Breast epithelium (tissue), 3 donors: ENCODE results near the gene PAPSS1.

Source experiments
- POLR2A ChIP-seq: fragments of 450-650 bp; IDR thresholded peaks from one replicate; pipeline ENCODE4 v1.6.1; 2016; ENCODE audit warnings: antibody characterized with exemption, mild to moderate bottlenecking, moderate library complexity
- POLR2AphosphoS5 ChIP-seq, 3 donors: sonication (generic); formaldehyde crosslinking; IDR thresholded peaks; one replicate each; pipeline ENCODE4 v1.6.1; 2017; ENCODE audit warnings: antibody characterized with exemption in 3 of 3
- TF ChIP-seq, protein P1 (sequence below), 3 donors: fragments of 450-650 bp; IDR thresholded peaks; one replicate each; pipeline ENCODE4 v1.5.1; 2016 to 2017; ENCODE audit warnings: antibody characterized with exemption in 3 of 3, mild to moderate bottlenecking in 3 of 3, moderate library complexity in 3 of 3

DNA sequence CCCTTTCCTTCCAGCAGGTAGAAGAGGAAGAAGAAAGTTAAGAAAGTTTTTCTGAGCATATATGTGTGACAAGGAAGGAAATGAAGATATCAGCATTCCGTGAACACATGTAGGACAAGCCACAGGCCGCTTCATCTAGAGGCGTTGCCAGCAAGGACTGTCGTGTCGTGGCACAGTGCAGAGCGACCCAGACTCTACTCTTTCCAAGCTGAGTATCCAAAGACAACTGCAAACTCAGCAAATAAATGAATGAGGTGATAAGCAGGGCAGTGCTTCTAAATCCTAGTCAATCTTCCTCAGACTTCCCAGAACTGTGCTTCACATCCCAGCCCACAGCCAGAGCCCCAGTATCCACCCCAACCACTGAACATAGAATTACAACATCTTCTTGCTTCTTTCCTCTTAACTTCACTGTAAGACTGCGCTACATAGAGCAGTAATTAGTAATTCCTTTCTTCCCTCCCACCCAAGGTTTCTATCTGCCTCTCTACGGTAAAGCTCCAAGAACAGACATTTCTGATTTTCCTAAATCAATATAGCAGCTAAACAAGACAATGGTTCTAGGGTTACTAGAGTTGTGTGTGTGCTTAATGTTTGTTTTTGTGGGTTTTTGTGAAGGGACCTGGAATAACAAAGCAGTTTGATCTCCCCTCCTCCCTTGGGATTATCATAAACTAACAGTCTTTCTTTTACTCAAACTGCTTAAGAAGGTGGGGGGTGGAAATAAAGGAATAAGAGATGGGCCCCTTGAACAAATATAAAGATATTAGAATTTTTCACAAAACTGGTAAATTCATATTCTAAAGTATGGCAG, 71.6 kb downstream of the PAPSS1 start:
- TF ChIP-seq, protein P1, sequence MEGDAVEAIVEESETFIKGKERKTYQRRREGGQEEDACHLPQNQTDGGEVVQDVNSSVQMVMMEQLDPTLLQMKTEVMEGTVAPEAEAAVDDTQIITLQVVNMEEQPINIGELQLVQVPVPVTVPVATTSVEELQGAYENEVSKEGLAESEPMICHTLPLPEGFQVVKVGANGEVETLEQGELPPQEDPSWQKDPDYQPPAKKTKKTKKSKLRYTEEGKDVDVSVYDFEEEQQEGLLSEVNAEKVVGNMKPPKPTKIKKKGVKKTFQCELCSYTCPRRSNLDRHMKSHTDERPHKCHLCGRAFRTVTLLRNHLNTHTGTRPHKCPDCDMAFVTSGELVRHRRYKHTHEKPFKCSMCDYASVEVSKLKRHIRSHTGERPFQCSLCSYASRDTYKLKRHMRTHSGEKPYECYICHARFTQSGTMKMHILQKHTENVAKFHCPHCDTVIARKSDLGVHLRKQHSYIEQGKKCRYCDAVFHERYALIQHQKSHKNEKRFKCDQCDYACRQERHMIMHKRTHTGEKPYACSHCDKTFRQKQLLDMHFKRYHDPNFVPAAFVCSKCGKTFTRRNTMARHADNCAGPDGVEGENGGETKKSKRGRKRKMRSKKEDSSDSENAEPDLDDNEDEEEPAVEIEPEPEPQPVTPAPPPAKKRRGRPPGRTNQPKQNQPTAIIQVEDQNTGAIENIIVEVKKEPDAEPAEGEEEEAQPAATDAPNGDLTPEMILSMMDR (IDR thresholded peaks at IDR 0.05), result no peak
- no peak for TF ChIP-seq POLR2AphosphoS5 (IDR thresholded peaks at IDR 0.05)
- no peak for TF ChIP-seq POLR2A
